HG02763 (cell line): Measurements from ENCODE around the gene BCL7C.
"Not testable (repeated sequence)": the region's sequence is repeated elsewhere in the genome, so short reads cannot be mapped to it uniquely, and the experiment has no call there.

Experiments used
- ATAC-seq: cut with Tn5 transposase; IDR thresholded peaks from one replicate; pipeline ENCODE4 v1.9.1; 2021; ENCODE audit warnings: mild to moderate bottlenecking, moderate library complexity; ENCODE audit not compliant: unreplicated experiment

Gene BCL7C

GRCh38 chr16:30870904-30871303, 23.0 kb downstream of the BCL7C start:
- no peak for ATAC-seq

DNA sequence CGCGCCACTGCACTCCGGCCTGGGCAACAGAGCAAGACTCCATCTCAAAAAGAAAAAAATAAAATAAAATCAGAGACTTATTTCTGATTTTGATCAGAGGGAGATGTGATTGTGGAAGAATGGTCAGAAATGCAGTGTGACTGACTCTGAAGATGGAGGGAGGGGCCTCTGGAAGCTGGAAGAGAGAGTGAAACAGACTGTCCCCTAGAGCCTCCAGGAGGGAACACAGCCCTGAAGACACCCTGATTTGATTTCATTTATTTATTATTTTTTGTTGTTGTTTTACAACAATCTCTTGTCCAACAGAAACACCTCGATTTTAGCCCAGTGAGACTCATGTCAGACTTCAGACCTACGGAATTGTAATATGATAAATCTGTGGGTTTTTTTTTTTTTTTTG, 26.1 kb downstream of the BCL7C start:
- ATAC-seq, result no peak

GRCh38 chr16:30866031-30866430, 27.8 kb downstream of the BCL7C start:
- no peak for ATAC-seq

- ATAC-seq, result not testable (repeated sequence)
Observed at GRCh38 chr16:30863178-30863577, 30.7 kb downstream of the BCL7C start.

- ATAC-seq, result not testable (repeated sequence)
Observed at GRCh38 chr16:30860729-30861128, 33.1 kb downstream of the BCL7C start.

GRCh38 chr16:30858829-30859423, 35.0 kb downstream of the BCL7C start:
- no peak for ATAC-seq

GRCh38 chr16:30858111-30858495, 35.8 kb downstream of the BCL7C start:
- ATAC-seq, result no peak

GRCh38 chr16:30853758-30854157, 40.1 kb downstream of the BCL7C start:
- no peak for ATAC-seq

DNA sequence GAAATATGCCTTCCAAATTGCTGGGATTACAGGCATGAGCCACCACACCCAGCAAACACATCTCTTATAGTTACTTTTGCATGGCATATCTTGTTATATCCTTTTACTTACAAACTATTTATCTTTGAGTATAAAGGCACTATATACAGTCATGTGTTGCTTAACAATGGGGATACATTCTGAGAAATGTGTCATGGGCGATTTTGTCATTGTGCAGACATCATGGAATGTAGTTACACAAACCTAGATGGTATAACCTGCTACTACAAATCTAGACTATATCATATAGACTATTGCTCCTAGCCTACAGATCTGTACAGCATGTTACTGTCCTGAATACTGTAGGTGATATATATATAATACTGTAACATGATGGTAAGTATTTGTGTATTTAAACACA, 43.6 kb downstream of the BCL7C start:
- no peak for ATAC-seq

DNA sequence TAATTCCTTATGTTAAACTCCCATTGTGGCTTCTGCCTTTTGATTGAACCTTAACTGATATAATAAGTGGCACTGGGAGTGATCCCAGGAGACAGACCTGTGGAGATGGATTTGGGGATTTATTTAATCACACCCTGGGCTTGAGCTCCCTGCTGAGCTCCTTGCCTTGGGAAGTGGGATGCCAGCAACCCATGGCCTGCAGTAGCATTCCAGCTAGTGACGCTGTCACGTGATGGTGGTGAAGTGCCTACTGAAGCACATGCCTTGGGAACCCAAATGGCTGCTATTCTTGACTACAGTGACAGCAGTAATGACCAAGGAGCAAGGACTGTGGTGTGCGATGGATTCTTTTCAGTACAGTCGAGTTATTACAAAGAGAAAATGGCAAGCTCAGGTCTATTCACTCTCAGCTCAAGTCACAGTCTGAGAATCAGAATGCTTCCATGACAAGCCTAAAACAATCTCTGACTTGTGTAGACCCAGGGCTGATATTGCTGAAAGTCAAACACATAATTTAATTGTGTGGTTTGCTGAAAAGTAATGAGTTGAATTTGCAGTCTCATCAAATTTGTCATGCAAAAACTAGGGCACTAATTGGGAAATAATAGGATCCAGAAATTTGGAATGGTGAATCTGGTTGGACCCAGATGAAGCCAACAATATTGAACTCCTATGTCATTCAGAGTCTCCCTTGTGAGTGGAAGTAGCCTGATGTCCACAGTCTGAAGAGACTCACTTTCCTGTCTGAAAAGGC, 47.1 kb downstream of the BCL7C start:
- no peak for ATAC-seq

GRCh38 chr16:30844671-30845449, 49.0 kb downstream of the BCL7C start:
- ATAC-seq, result no peak

DNA sequence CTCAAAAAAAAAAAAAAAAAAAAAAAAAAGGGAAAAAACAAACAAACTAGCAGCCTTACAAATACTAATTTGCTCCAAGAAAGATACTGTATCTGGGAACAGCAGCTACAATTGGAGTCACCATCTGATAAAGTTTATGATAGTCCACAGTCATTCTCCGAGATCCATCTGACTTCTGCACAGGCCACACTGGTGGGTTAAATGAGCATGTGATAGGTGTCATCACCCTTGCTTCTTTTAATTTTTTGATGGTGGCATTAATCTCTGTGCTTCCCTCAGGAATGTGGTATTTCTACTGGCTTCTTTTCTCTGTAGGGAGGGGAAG, 49.6 kb downstream of the BCL7C start:
- ATAC-seq, result no peak

DNA sequence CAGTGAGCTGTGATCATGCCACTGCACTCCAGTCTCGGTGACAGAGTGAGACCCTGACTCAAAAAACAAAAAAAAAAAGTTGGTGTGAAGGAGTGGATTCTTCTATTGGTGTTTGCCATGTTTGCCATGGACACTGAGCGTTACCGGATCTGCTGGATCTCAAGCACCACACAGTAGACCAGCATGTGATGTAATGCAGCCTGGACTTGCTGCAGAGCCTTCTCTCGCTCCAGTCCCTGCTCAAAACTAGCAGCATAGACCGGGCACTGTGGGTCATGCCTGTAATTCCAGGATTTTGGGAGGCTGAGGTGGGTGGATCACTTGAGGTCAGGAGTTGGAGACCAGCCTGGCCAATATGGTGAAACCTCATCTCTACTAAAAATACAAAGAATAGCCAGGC, 50.4 kb downstream of the BCL7C start:
- ATAC-seq, result no peak

- no peak for ATAC-seq
Observed at GRCh38 chr16:30842971-30843370, 50.9 kb downstream of the BCL7C start.

- ATAC-seq, result no peak
Observed at GRCh38 chr16:30841332-30841731, 52.5 kb downstream of the BCL7C start.

DNA sequence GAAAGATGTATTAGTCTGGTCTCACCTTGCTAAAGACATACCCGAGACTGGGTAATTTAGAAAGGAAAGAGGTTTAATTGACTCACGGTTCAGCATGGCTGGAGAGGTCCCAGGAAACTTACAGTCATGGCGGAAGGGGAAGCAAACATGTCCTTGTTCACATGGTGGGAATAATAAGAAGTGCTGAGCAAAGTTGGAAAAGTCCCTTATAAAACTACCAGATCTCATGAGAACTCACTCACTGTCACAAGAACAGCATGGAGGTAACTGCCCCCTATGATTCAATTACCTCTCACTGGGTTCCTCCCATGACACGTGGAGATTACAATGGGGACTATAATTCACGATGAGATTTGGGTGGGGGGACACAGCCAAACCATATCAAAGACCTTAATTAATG, 53.3 kb downstream of the BCL7C start:
- no peak for ATAC-seq

GRCh38 chr16:30839523-30840227, 54.2 kb downstream of the BCL7C start:
- ATAC-seq, result no peak

GRCh38 chr16:30838876-30839471, 54.9 kb downstream of the BCL7C start:
- ATAC-seq, result no peak

DNA sequence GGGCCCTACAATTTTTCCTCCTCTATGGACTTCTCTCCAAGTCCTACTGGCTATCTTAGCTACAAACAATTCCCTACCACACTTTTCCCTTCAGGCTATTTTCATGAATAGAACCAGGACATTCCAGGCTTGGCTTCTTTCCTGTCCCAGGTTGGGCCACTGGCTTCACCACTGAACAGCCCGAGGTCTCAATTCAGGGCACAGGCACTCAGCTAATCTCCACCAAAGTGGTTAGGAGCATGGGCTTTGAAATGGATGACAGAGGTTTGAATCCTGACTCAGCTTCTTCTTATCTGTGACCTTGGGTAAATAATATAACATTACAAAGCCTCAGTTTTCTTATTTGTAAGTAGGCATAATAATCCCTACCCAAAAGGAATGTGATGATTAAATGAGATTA, 56.0 kb downstream of the BCL7C start:
- no peak for ATAC-seq
